HepG2 (cell line): Measurements from ENCODE around the gene SYDE1. TPM values are rescaled to one million over a fixed set of nuclear protein-coding genes. Genes with fewer than 3 reads are reported as not detected.

Experiments used
- KMT2B ChIP-seq: IDR thresholded peaks from 2 replicates; pipeline ENCODE4 v1.6.1; 2016; ENCODE audit warnings: missing genetic modification reagents, missing compliant biosample characterization
- MEIS1 ChIP-seq: sonication (generic); formaldehyde crosslinking; IDR thresholded peaks from 2 replicates; pipeline ENCODE4 v1.9.0; 2021; ENCODE audit warnings: mild to moderate bottlenecking, missing genetic modification reagents, moderate library complexity, borderline replicate concordance
- MTERF4 ChIP-seq: sonication (generic); formaldehyde crosslinking; IDR thresholded peaks from 2 replicates; pipeline ENCODE4 v1.8.0; 2023; ENCODE audit warnings: mild to moderate bottlenecking, missing genetic modification reagents
- NCOA1 ChIP-seq: sonication (generic); formaldehyde crosslinking; IDR thresholded peaks from 2 replicates; pipeline ENCODE4 v1.9.0; 2021; ENCODE audit warnings: missing genetic modification reagents
- STAT5B ChIP-seq: sonication (generic); formaldehyde crosslinking; IDR thresholded peaks from 2 replicates; pipeline ENCODE4 v1.4.0; 2020; ENCODE audit warnings: missing genetic modification reagents
- TGIF2 ChIP-seq: IDR thresholded peaks from 2 replicates; pipeline ENCODE4 v1.6.1; 2016; ENCODE audit warnings: control low read depth, missing compliant biosample characterization
- ZNF331 ChIP-seq: sonication (generic); formaldehyde crosslinking; IDR thresholded peaks from 2 replicates; pipeline ENCODE4 v1.4.0; 2020; ENCODE audit warnings: missing genetic modification reagents
- ZNF557 ChIP-seq: sonication (generic); formaldehyde crosslinking; IDR thresholded peaks from 2 replicates; pipeline ENCODE4 v1.4.0; 2020; ENCODE audit warnings: missing genetic modification reagents
- polyA plus RNA-seq, 8 experiments: library from polyadenylated mRNA; depleted of rRNA in 3 of 8; stranded (reverse) in 7 of 8; unstranded in 1 of 8; fragments of >200 nt; fragmentation: Illumina TruSeq in 4 of 8; extraction: Trizol in 4 of 8; gene quantifications; 2 replicates each; pipeline versions ENCODE4 v1.2.1 to v1.2.3, GENCODE V29; 2011 to 2016; ENCODE audit warnings: low read depth in 4 of 8, missing spikeins in 1 of 8, mixed read lengths in 1 of 8; ENCODE audit not compliant: insufficient read depth in 1 of 8
- total RNA-seq, 5 experiments: library from RNA; depleted of rRNA; stranded (reverse); fragments of >200 nt; fragmentation: Illumina TruSeq; extraction: Trizol; gene quantifications; 2 replicates each; pipeline ENCODE4 v1.2.3, GENCODE V29; 2016; ENCODE audit warnings: low read depth in 1 of 5
- TF ChIP-seq, protein P1 (sequence below): sonication (generic); formaldehyde crosslinking; IDR thresholded peaks from 2 replicates; pipeline ENCODE4 v1.4.0; 2020; ENCODE audit warnings: missing genetic modification reagents

SYDE1 gene
- total and polyA plus RNA-seq, 2 of the 13 experiments (the other 11 are each of a cell fraction or from before 2014, with no cell fraction given): 4.3 to 13.6 TPM

DNA sequence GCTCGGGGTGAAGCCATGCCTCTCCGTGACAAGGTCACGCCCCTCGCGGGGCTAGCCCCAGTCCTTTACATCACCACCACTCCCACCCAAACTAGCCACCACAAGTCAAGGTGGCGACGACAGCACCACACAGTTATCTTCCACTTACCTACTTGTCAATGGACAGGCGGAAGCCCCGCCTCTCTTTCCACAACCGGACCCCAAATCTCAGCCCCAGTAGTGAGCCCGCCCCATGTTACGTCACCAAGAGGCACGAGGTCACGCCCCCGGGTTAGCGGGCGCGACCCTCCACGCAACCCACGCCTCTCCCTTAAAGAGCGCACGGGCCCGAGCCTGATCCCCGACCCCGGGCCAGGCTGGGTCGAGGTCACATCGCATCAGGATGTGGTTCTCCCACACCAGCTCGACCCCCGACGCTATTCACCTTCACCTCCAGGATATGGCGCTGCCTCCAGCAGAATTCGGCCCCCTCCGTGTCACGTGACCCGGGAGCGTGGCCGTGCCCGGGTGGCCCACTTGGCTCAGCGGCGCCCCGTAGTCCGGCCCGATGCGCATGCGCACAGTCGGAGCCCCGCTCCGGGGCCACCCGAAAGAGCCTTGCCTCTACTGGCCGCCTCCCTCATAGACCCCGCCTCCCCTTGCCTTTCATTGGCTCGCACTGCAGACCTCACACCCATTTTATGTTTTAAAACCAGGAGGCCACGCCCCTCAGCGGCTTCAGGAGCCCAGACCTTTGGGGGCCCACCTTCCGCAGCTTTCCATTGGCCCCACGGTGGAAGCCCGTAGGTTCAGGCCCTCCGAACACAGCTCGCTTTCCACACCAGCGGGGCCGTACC is 18.2 kb downstream of the SYDE1 start (continued):
- TF ChIP-seq, protein P1, sequence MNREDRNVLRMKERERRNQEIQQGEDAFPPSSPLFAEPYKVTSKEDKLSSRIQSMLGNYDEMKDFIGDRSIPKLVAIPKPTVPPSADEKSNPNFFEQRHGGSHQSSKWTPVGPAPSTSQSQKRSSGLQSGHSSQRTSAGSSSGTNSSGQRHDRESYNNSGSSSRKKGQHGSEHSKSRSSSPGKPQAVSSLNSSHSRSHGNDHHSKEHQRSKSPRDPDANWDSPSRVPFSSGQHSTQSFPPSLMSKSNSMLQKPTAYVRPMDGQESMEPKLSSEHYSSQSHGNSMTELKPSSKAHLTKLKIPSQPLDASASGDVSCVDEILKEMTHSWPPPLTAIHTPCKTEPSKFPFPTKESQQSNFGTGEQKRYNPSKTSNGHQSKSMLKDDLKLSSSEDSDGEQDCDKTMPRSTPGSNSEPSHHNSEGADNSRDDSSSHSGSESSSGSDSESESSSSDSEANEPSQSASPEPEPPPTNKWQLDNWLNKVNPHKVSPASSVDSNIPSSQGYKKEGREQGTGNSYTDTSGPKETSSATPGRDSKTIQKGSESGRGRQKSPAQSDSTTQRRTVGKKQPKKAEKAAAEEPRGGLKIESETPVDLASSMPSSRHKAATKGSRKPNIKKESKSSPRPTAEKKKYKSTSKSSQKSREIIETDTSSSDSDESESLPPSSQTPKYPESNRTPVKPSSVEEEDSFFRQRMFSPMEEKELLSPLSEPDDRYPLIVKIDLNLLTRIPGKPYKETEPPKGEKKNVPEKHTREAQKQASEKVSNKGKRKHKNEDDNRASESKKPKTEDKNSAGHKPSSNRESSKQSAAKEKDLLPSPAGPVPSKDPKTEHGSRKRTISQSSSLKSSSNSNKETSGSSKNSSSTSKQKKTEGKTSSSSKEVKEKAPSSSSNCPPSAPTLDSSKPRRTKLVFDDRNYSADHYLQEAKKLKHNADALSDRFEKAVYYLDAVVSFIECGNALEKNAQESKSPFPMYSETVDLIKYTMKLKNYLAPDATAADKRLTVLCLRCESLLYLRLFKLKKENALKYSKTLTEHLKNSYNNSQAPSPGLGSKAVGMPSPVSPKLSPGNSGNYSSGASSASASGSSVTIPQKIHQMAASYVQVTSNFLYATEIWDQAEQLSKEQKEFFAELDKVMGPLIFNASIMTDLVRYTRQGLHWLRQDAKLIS (CRISPR knock-in tag): no peak
- TF ChIP-seq STAT5B (CRISPR knock-in tag) (0 out of 2 replicates have a peak, but pooled peaks have one; percentile 10), MEIS1 (CRISPR knock-in tag) (no peak), MTERF4 (no peak; the same call in none of the 2 replicates), ZNF331 (peak; percentile 31), KMT2B (peak; percentile 44; the same call in 1 of the 2 replicates), NCOA1 (no peak), ZNF557 (CRISPR knock-in tag) (0 out of 2 replicates have a peak, but pooled peaks have one; percentile 90), TGIF2 (peak; percentile 78; the same call in 1 of the 2 replicates)
